ENCODE results near the gene ADSS1.

DNA sequence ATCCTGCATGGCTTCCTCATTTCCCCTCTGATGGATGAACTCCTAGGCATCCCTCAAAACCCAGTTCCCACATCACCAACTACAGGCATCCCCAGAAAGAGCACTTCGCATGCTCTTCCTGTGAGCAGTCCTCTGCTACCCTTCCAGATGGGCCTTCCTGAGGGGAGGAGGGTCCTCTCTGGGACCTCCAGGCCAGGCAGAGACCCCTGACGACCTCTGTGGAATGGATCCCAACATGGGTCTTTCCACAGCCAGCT lies 69.6 kb downstream of the ADSS1 start:
- TF ChIP-seq, protein P1, sequence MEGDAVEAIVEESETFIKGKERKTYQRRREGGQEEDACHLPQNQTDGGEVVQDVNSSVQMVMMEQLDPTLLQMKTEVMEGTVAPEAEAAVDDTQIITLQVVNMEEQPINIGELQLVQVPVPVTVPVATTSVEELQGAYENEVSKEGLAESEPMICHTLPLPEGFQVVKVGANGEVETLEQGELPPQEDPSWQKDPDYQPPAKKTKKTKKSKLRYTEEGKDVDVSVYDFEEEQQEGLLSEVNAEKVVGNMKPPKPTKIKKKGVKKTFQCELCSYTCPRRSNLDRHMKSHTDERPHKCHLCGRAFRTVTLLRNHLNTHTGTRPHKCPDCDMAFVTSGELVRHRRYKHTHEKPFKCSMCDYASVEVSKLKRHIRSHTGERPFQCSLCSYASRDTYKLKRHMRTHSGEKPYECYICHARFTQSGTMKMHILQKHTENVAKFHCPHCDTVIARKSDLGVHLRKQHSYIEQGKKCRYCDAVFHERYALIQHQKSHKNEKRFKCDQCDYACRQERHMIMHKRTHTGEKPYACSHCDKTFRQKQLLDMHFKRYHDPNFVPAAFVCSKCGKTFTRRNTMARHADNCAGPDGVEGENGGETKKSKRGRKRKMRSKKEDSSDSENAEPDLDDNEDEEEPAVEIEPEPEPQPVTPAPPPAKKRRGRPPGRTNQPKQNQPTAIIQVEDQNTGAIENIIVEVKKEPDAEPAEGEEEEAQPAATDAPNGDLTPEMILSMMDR (IDR thresholded peaks at IDR 0.05), result no peak
- no peak for TF ChIP-seq POLR2A (IDR thresholded peaks at IDR 0.05)

Data from Peyer's patch (tissue), 4 donors.